HL-60 (cell line): ENCODE data around the gene AMMECR1.

Source experiments
- CTCF ChIP-seq: IDR thresholded peaks from one replicate; pipeline ENCODE4 v1.5.1; 2011; ENCODE audit warnings: low read length, control low read depth, inconsistent platforms; ENCODE audit not compliant: insufficient read depth
- GABPA ChIP-seq: IDR thresholded peaks from 2 replicates; pipeline ENCODE4 v1.6.1; 2012; ENCODE audit warnings: low read depth
- POLR2AphosphoS5 ChIP-seq: IDR thresholded peaks from 2 replicates; pipeline ENCODE4 v1.6.1; 2012; ENCODE audit warnings: low read depth
- REST ChIP-seq: IDR thresholded peaks from 2 replicates; pipeline ENCODE4 v1.6.1; 2012; ENCODE audit warnings: low read depth; ENCODE audit not compliant: insufficient replicate concordance
- SPI1 ChIP-seq: IDR thresholded peaks from 2 replicates; pipeline ENCODE4 v1.6.1; 2012; ENCODE audit warnings: low read depth, mild to moderate bottlenecking, borderline replicate concordance

- TF ChIP-seq CTCF (no peak), POLR2AphosphoS5 (no peak), GABPA (no peak), REST (no peak), SPI1 (no peak)
Observed at GRCh38 chrX:110310000-110310790, 7.7 kb downstream of the AMMECR1 start.
